Mesenteric fat pad (tissue), 1 donor: ENCODE data around the gene ITPR2. TPM values are rescaled to one million over a fixed set of nuclear protein-coding genes. Genes with fewer than 3 reads are reported as not detected.

ENCODE experiments used
- DNase-seq: peaks from one replicate; pipeline ENCODE4 v3.0.0-alpha.2; 2020; ENCODE audit warnings: low spot score
- total RNA-seq: library from RNA; stranded (reverse); fragmentation: NEBNext Ultra II Directional; extraction: Animal tissue kit (Norgen Biotek cat#: 25700); gene quantifications from one replicate; pipeline ENCODE4 v1.2.1, GENCODE V29; 2021
- donor health status: DM: yes; HTN: yes; CAD: no.

ITPR2 gene
- total RNA-seq, 1 donor from 2014 or later: 71.3 TPM

GRCh38 chr12:26370098-26370497 lies 462.9 kb downstream of the ITPR2 start:
- no peak for DNase-seq

GRCh38 chr12:26369588-26369987 lies 463.4 kb downstream of the ITPR2 start:
- no peak for DNase-seq

DNA sequence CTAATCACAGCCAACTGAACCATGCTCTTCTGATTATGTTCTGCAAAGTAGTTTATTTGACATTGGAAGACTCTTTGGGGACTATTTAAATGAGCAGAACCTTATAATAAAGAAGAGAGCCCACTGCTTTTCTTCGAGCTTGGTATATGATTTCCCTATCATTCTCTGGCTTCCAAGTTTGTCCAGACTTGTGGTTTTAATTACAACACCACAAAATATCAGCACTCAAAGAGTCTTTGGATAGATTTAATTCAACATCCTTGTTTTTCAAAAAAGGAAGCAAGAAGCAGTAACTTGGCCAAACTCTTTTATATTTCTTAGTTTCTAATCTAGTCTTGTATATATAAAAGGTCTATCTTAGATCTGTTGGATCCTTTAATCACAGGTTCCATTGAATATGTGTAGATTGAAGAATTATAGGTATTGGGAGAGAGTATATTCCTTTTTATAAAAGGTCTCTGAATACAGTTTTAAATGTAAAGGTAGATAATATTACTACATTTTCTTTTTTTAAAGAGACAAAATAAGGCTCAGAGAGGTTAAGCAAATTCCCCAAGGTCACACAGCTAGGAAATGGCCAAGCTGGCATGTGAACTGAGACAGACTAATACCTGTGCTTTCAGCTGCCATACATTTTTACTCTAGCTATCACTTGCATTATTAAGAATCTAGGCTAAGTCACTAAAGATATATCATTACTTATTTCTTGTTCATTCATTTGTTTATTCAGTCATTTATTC lies 464.8 kb downstream of the ITPR2 start:
- no peak for DNase-seq

GRCh38 chr12:26361964-26362363 lies 471.0 kb downstream of the ITPR2 start:
- DNase-seq: no peak

DNA sequence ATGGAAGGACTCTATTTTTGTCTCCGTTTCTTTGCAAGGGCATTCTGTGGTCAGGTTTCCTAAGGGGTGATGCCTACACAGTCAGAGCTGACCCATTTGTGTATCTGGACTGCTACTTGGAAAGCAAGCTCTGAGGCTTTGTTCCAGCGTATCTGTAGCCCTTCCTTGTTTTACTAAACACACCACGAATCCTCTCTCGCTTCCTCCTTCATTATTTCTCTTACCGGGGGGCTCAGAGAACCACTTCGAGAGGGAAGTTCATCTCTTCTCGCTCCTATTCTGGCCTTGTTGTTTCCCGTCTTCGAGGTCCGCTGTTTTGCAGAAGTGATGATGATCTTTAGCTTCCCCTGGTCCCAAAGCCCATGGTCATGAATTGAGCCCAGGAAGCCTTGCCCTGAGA lies 472.9 kb downstream of the ITPR2 start:
- no peak for DNase-seq

GRCh38 chr12:26359576-26359975 lies 473.4 kb downstream of the ITPR2 start:
- DNase-seq: no peak

GRCh38 chr12:26358651-26359050 lies 474.3 kb downstream of the ITPR2 start:
- no peak for DNase-seq

GRCh38 chr12:26347300-26347699 lies 485.7 kb downstream of the ITPR2 start:
- no peak for DNase-seq

DNA sequence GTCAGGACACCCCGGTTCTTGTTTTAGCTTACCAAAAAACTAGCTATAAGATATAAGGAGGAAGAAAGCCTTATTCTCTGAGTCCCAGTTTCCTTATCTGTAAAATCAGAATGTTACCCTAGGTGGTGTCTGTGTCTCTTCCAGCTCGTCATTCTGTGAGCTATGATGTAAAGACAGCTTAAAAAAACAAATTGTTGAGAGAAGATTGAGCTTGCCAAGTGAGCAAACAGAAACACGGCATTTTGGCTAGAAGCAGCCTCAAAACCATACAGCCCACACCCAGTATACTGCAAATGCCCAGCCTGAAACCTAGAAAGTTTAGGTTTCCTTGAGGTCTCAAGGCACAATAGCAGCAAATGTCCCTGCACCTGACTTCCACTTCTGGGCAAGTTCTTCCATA lies 486.3 kb downstream of the ITPR2 start:
- no peak for DNase-seq

- DNase-seq: no peak
These were observed 487.5 kb downstream of the ITPR2 start for GRCh38 chr12:26345471-26346003.

GRCh38 chr12:26341491-26341890 lies 491.5 kb downstream of the ITPR2 start:
- DNase-seq: no peak

DNA sequence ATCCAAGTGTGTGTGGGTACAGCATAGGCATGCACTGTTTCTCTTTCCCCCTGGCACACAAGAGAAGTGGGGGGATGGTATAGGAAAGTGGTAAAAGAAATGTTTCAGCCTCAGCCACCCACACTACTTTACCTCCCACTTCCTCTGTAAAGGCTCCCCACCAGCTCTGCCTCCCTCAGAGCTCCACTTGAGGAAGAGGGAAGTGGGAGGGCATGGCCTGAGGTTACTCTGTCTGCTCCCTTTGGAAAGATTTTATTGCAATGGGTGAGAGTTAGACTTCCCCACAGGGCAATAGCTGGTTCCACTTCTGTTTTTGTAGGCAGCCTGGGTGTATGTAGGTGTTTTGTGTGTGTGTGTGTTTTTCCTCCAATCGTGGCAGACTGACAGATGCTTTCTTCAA lies 492.3 kb downstream of the ITPR2 start:
- no peak for DNase-seq

GRCh38 chr12:26339976-26340375 lies 493.0 kb downstream of the ITPR2 start:
- no peak for DNase-seq

GRCh38 chr12:26338586-26339572 lies 494.1 kb downstream of the ITPR2 start:
- DNase-seq: no peak

DNA sequence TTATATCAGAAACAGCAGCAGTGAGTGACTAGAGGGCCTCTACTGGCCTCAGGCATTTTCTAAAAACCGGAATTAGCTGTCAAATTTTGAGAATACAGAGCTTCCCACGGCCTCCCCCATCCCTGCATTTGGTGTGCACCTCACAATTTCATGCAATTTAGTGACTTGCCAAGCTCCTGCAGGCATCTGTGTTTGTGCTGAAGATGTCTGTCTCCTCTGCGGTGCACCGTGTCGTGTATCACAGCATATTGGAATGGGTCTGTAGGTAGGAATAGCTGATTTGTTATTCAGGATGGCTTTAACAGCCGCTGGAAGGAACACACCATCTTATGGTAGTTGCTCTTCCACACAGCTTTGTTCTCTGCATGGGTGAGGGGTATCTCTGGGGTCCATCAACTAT lies 497.3 kb downstream of the ITPR2 start:
- DNase-seq: no peak

GRCh38 chr12:26334621-26335124 lies 498.3 kb downstream of the ITPR2 start:
- no peak for DNase-seq

GRCh38 chr12:26331960-26332359 lies 501.0 kb downstream of the ITPR2 start:
- no peak for DNase-seq

DNA sequence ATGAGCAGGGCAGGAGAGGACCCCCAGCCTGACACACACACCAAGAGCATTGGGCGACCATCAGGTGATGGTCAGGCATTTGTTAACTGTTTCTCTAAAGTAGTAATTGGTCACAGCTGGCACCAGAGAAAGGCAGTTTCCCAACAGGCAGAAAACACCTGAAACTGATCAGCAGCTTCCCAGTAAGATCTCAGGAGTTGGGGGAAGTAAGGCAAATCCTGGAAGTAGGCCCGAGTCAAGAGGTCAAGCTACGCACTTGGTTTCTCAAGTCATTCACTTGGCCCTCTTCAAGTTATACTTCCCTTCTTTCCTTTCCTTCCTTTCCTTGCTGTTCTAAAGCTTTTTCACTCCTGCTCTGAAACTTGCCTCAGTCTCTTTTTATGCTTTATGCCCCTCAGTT lies 501.9 kb downstream of the ITPR2 start:
- DNase-seq: no peak

GRCh38 chr12:26327975-26328644 lies 504.9 kb downstream of the ITPR2 start:
- DNase-seq: no peak

GRCh38 chr12:26323673-26324072 lies 509.3 kb downstream of the ITPR2 start:
- no peak for DNase-seq

DNA sequence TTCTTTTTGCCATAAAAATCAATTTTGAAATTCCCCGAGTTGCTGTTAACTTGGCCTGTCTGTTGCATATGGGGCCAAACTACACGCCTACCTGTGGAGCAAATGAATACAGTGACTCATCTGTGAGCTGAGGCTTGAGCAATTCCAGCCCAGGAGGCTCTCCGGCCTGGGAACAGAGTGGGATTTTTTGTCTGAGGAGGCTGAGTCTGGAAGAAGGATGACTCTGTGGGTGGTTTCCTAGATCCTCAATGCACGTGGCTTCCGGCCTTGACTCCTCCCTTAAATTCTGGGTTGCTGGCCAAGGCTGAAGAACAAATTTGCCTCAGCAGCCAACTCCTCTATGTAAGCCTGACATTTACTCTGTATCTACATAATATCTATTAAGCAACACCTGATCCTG lies 513.5 kb downstream of the ITPR2 start:
- DNase-seq: no peak
